BLaER1 treated with 17β-estradiol and CSF1 and Interleukin-3, amounts not matched to agents 10 nM and 100 nM (cell line): ENCODE measurements around the gene HOOK2.

Experiments
- H3K27ac ChIP-seq, 11 experiments: shearing (Covaris generic); formaldehyde crosslinking; 2 replicates each; pipeline ENCODE4 v1.8.1; 2022
- H3K27me3 ChIP-seq, 11 experiments: shearing (Covaris generic); formaldehyde crosslinking; 2 replicates each; pipeline ENCODE4 v1.8.1; 2022
- H3K36me3 ChIP-seq, 11 experiments: shearing (Covaris generic); formaldehyde crosslinking; 2 replicates each; pipeline ENCODE4 v1.8.1; 2022
- H3K4me1 ChIP-seq, 10 experiments: shearing (Covaris generic); formaldehyde crosslinking; 2 replicates each; pipeline ENCODE4 v1.8.1; 2022
- H3K4me2 ChIP-seq, 11 experiments: shearing (Covaris generic); formaldehyde crosslinking; 2 replicates each; pipeline ENCODE4 v1.8.1; 2022
- H3K4me3 ChIP-seq, 10 experiments: shearing (Covaris generic); formaldehyde crosslinking; 2 replicates each; pipeline ENCODE4 v1.8.1; 2022
- H3K9ac ChIP-seq, 11 experiments: shearing (Covaris generic); formaldehyde crosslinking; 2 replicates each; pipeline ENCODE4 v1.8.1; 2022
- H3K9me3 ChIP-seq, 11 experiments: shearing (Covaris generic); formaldehyde crosslinking; replicated peaks in 1 of 11; 2 replicates each; pipeline ENCODE4 v1.8.1; 2022
- H4K20me1 ChIP-seq, 11 experiments: shearing (Covaris generic); formaldehyde crosslinking; 2 replicates each; pipeline ENCODE4 v1.8.1; 2022
- Cebpa-rat ChIP-seq, 11 experiments: shearing (Covaris generic); IDR thresholded peaks; 2 replicates each; pipeline ENCODE4 v1.8.1; 2022

HOOK2 gene

DNA sequence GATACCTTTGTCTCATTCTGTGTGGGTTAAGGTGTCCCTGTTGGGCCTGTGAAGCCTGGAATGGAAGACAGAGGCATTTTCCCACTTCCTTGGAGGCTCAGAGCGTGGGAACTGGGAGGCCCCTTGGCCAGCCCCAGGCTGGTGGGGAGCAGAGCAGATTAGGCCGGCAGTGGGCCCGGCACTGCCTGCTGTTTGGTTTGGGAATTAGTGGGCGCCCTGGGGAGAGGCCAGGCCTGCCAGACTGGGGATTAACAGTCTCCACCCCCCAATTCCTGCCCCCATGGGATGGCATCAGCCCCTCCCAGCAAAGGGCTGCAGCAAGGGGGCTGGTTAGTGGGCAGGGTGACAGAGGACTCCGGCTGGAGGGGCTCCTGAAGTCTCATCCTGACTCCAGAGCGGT lies 26.9 kb downstream of the HOOK2 start:
- Histone ChIP-seq H3K9ac (no peak overlapping the region), H3K36me3 (peaks cover 39 to 51% (median 48%) of the 10 kb centered on the region in 11 experiments), H3K4me1 (peaks cover 26 to 63% (median 52%) of the 10 kb centered on the region in 10 experiments), H3K27me3 (peaks cover 0 to 12% (median 0%) of the 10 kb centered on the region in 11 experiments; a peak in 1 of 22 replicates), H4K20me1 (peaks cover 0 to 30% (median 15%) of the 10 kb centered on the region in 11 experiments; a peak in 9 of 22 replicates), H3K4me3 (no peak overlapping the region), H3K9me3 (peaks cover 12 to 26% (median 17%) of the 10 kb centered on the region in 11 experiments), H3K4me2 (peak overlapping the region in 4 of 11 experiments; percentile 96 to 99 (median 98); a peak in 4 of 22 replicates), H3K27ac (peak overlapping the region in 3 of 11 experiments; percentile 73; a peak in 4 of 22 replicates)
- TF ChIP-seq Cebpa-rat (IDR thresholded peaks at IDR 0.05) = no peak

DNA sequence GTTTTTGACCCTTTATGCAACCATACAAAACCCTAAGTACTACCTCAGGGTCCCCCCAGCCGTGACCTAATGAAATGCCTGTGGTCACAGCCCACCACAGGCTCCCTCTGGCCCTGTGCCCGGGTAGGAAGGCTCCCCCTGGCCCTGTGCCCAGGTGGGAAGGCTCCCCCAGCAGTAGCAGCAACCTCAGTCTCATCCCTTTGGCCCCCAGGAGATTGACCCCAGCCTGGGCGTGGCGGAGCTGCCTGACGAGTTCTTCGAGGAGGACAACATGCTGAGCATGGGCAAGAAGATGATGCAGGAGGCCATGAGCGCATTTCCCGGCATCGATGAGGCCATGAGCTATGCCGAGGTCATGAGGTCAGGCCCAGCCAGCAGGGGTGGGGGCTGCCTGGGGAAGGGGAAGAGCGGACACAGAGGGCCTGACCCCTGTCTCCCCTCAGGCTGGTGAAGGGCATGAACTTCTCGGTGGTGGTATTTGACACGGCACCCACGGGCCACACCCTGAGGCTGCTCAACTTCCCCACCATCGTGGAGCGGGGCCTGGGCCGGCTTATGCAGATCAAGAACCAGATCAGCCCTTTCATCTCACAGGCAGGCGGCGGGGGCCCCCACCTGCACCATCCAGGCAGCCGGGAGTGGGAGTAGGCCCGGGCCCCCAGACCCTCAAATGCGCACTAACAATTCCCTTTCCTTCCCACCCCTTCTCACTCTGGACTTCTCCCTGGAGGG lies 30.0 kb downstream of the HOOK2 start:
- H3K9ac ChIP-seq = peak overlapping the region in 10 of 11 experiments; percentile 3 to 52 (median 29); a peak in 11 of 22 replicates
- H4K20me1 ChIP-seq = peaks cover 0 to 30% (median 15%) of the 10 kb centered on the region in 11 experiments; a peak in 9 of 22 replicates
- H3K9me3 ChIP-seq = peaks cover 12 to 26% (median 17%) of the 10 kb centered on the region in 11 experiments
- H3K4me2 ChIP-seq = peak overlapping the region; percentile 10 to 63 (median 51); a peak in 19 of 22 replicates
- no peak for TF ChIP-seq Cebpa-rat (IDR thresholded peaks at IDR 0.05)
- H3K36me3 ChIP-seq = peaks cover 60 to 81% (median 75%) of the 10 kb centered on the region in 11 experiments
- H3K27me3 ChIP-seq = 0 out of 22 replicates have a peak, but pooled peaks cover 0 to 4% (median 0%) of the 10 kb centered on the region in 11 experiments
- H3K4me1 ChIP-seq = peaks cover 20 to 47% (median 37%) of the 10 kb centered on the region in 10 experiments
- H3K27ac ChIP-seq = peak overlapping the region in 1 of 11 experiments; percentile 43; a peak in 3 of 22 replicates
- no peak overlapping the region for H3K4me3 ChIP-seq

DNA sequence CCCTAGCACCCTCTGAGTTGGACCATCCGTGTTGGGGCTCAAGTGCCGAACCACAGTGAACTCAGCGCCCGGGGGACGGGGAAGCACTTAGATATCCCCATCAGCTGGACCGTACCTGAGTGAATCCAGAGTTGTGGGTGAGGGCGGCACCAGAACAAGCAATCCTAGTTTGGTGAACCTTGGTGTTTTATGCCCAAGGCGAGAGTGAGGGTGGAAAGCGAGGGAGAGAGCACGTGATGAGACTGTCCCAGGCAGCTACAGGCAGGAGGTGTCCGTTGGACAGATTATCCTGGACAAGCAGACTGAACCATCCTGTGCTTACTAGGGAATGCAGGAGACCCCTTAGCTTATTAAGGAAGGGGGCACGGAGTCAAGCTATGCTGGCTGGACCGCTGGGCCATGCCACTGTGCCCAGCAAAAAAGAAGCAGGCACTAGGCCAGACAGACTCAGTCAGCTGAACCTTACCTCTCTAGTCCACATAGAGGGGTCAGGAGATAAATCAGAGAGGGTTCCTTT lies 37.5 kb downstream of the HOOK2 start:
- Histone ChIP-seq H3K27me3 (no peaks in the 10 kb centered on the region), H3K4me1 (peaks cover 30 to 43% (median 37%) of the 10 kb centered on the region in 10 experiments), H3K27ac (peak overlapping the region; percentile 89 to 98 (median 95)), H3K4me2 (peak overlapping the region; percentile 96 to 100 (median 98)), H3K9me3 (no peaks in the 10 kb centered on the region), H3K9ac (peak overlapping the region; percentile 79 to 95 (median 88)), H3K36me3 (peaks cover 36 to 49% (median 44%) of the 10 kb centered on the region in 11 experiments), H3K4me3 (peak overlapping the region; percentile 81 to 94 (median 88)), H4K20me1 (peaks cover 6 to 19% (median 11%) of the 10 kb centered on the region in 11 experiments)
- no peak for TF ChIP-seq Cebpa-rat (IDR thresholded peaks at IDR 0.05)

DNA sequence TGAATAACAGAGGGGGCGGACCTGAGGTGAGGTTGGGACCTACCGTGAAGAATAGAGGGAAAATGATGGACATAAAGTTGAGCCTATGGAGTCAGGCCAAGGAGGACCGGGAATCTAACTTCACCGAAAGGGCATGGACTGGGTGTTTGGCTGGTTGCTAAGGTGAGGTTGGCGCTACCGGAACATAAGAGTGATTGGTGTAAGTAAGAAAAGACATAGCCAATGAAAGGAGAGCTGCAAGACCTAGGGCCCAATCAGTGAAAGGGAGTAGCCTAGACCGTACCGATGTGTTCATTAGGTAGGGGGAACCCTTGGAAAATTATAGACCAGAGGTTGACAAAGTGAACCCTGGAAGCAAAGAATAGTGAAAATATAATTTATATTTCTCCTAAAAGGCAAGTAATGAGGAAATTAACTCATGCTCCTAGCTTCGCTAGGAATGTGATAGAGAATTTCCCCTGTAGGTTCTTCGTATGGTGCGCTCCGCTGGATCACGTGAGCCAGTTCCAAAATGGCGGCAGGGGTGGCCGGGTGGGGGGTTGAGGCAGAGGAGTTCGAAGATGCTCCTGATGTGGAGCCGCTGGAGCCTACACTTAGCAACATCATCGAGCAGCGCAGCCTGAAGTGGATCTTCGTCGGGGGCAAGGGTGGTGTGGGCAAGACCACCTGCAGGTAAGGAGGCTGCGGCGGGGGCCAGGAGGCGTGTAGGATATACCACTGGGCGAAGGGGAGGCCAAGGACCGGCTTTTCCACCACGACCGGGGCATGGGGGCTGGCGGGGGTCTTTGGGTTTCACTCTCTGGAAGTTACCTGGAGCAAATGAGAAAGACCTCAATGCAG lies 38.1 kb downstream of the HOOK2 start, which contains the start of gene GET3:
Gene GET3, plus strand, starts transcription at position 503 of the 840 bp plus-strand sequence. Its CDS starts 9 bp downstream, at position 512.
- H3K4me2 ChIP-seq = peak within 1 kb of the TSS; percentile 96 to 100 (median 98)
- peak within 1 kb of the TSS; percentile 79 to 95 (median 88) for H3K9ac ChIP-seq
- H3K4me1 ChIP-seq = peaks cover 37 to 47% (median 43%) of the 10 kb centered on the region in 10 experiments
- peak within 1 kb of the TSS; percentile 89 to 98 (median 95) for H3K27ac ChIP-seq
- peaks cover 31 to 49% (median 43%) of the 10 kb centered on the region in 11 experiments for H3K36me3 ChIP-seq
- H3K4me3 ChIP-seq = peak within 1 kb of the TSS; percentile 81 to 94 (median 88)
- H3K9me3 ChIP-seq = no peaks in the 10 kb centered on the region
- H3K27me3 ChIP-seq = no peaks in the 10 kb centered on the region
- TF ChIP-seq Cebpa-rat (IDR thresholded peaks at IDR 0.05) = no peak
- H4K20me1 ChIP-seq = peaks cover 13 to 25% (median 18%) of the 10 kb centered on the region in 11 experiments

DNA sequence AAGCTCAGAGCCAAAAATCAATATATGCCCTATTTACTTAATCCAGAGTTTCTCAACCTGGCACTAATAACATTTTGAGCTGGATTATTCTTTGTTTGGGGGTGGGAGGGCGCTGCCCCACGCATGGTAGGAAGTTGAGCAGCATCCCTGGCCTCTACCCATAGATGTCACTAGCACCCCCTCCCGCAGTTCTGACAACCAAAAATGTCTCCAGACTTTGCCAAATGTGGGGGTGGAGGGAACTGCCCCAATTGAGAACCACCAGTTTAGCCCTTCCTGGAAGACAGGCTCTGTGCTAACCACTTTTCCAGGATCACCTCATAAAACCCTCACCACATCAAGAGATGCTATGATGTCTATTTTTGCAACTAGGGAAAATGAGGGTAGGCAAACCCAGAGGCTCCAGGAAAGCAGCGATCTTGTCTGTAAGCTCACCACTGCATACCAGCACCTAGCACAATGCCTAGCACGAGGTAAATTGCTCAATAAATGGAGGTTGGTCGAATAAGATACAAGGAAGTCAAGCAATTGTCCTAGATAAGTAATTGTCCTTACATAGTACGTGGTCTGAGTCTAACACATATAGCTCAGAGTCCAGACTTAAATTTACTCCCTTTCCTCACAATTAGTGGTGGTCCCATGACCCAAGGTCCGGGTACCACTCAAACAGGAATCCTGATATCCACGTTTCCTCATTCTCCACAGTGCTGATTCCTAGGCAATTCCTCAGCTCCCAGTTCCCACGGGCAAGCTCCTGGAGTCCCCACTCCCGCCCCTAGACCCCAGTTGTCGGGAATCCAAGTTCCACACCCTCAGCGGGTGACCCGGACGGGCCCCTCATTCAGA lies 41.8 kb downstream of the HOOK2 start:
- no peak for TF ChIP-seq Cebpa-rat (IDR thresholded peaks at IDR 0.05)
- peaks cover 40 to 49% (median 46%) of the 10 kb centered on the region in 11 experiments for H3K36me3 ChIP-seq
- peaks cover 49 to 62% (median 54%) of the 10 kb centered on the region in 11 experiments for H4K20me1 ChIP-seq
- peak overlapping the region; percentile 96 to 100 (median 99) for H3K9ac ChIP-seq
- peaks cover 56 to 71% (median 65%) of the 10 kb centered on the region in 10 experiments for H3K4me1 ChIP-seq
- peak overlapping the region; percentile 89 to 98 (median 96) for H3K4me3 ChIP-seq
- H3K27ac ChIP-seq = peak overlapping the region; percentile 95 to 100 (median 99)
- H3K27me3 ChIP-seq = no peaks in the 10 kb centered on the region
- H3K9me3 ChIP-seq = no peaks in the 10 kb centered on the region
- H3K4me2 ChIP-seq = peak overlapping the region; percentile 90 to 99 (median 95)

DNA sequence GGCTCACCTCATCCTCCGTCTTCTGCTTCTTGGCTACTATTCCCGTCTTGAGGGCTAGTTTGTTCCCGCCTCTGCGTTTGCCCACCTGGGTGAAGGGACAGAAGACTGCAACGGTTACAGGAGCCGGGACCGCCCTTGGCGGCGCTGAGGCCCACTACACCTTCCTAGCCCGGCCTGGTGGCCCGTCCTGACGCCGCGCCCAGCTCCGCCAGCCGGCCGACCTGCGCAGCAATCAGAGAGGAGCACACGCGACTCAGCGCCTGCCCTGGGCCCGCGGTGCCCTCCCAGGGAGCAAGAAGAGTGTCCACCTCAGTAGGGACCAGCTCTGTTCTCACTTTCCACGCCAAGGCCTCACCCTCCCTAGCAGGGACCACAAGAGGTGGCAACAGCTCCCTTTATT lies 44.0 kb downstream of the HOOK2 start:
- Histone ChIP-seq H3K4me1 (peaks cover 42 to 57% (median 50%) of the 10 kb centered on the region in 10 experiments), H3K27me3 (no peaks in the 10 kb centered on the region), H4K20me1 (peaks cover 50 to 72% (median 58%) of the 10 kb centered on the region in 11 experiments), H3K4me2 (peak overlapping the region in 10 of 11 experiments; percentile 90 to 99 (median 96); a peak in 17 of 22 replicates), H3K4me3 (peak overlapping the region in 1 of 10 experiments; percentile 13; a peak in 1 of 20 replicates), H3K9ac (peak overlapping the region in 10 of 11 experiments; percentile 30 to 100 (median 96); a peak in 17 of 22 replicates), H3K36me3 (peaks cover 49 to 68% (median 63%) of the 10 kb centered on the region in 11 experiments), H3K27ac (peak overlapping the region in 2 of 11 experiments; percentile 13 to 44; a peak in 4 of 22 replicates), H3K9me3 (no peaks in the 10 kb centered on the region)
- no peak for TF ChIP-seq Cebpa-rat (IDR thresholded peaks at IDR 0.05)

DNA sequence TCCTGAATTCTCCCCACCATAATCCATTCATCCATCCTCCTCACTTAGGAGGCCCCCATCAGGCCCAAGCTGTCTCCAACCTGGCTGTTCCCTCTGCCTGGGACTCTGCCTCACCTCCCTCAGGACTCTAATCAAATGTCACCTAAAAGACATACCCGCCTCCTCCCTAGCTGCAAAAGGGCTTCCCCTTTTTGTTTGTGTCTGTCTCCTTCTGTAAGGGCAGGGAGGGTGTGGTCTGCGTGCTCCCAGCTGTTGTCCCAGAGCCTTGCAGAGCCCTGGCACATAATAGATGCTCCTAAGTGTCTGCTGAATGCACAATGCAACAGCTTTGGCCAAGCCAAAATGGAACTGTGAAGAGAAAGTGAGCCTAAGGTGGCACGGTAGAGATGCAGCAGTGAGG lies 45.3 kb downstream of the HOOK2 start:
- H3K4me2 ChIP-seq = peak overlapping the region; percentile 18 to 99 (median 94); a peak in 20 of 22 replicates
- peak overlapping the region in 8 of 11 experiments; percentile 8 to 99 (median 45); a peak in 12 of 22 replicates for H3K9ac ChIP-seq
- H3K36me3 ChIP-seq = peaks cover 49 to 68% (median 63%) of the 10 kb centered on the region in 11 experiments
- H3K27ac ChIP-seq = 0 out of 22 replicates have a peak overlapping the region, but pooled peaks of 1 of the 11 experiments have one; percentile 1
- H3K4me1 ChIP-seq = peaks cover 39 to 44% (median 40%) of the 10 kb centered on the region in 10 experiments
- H3K9me3 ChIP-seq = no peaks in the 10 kb centered on the region
- peaks cover 50 to 72% (median 58%) of the 10 kb centered on the region in 11 experiments for H4K20me1 ChIP-seq
- H3K4me3 ChIP-seq = no peak overlapping the region
- H3K27me3 ChIP-seq = no peaks in the 10 kb centered on the region
- no peak for TF ChIP-seq Cebpa-rat (IDR thresholded peaks at IDR 0.05)
